ENCODE results near the gene GPX1.

GPX1 gene

DNA sequence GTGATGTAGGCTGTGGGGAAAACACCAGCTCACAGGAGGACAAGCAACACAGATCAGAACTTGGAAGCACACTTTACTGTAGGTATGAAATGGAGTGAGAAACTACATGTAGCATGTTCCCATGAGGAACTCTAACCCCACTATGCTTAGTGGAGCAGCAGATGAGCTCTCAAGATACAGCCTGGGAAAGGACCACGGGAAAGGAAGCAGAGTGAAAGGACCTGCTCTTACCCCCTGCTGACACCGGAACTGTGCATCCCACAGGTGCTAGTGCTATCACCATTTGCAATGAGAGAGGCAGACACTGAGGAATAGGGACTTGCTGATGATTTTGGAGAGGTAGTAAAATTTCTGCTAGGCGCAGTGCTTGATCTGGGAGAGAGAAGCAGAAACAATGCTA is 46.9 kb downstream of the GPX1 start:
- DNase-seq (ENCODE audit: low spot score) = no peak

DNA sequence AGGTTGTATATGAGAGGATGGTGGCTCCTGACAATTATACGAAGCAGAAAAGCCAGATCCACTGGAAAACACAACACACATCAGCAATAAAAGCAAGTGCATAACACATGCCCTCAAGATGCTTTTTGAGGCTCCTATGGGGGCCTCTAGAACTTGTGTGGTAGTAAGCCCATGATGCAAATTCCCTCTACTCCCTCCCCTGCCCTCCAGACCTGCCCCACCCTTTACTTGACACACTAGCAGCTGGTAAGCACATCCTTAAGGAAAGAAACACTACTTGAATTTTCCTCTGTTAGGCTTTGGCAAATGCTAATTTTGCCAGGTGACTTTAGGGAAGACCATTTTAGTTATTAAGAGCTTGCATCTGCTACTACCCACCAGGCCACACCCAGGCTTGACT is 47.5 kb downstream of the GPX1 start:
- no peak for DNase-seq (ENCODE audit: low spot score)

Data from CD4-positive, alpha-beta T cell treated with Interleukin-2 at 100 ng/mL for 4 hours (primary cell).